Vagina (tissue), 2 donors: ENCODE measurements around the gene TP73. TPM values are rescaled to one million over a fixed set of nuclear protein-coding genes. Genes with fewer than 3 reads are reported as not detected.

Experiments
- DNase-seq, 2 donors: peaks; one replicate each; pipeline ENCODE4 v3.0.0-alpha.2; 2017; ENCODE audit errors: extremely low spot score in 2 of 2
- H3K27ac ChIP-seq: fragments of 200-600 bp; sonication (generic); one replicate; pipeline ENCODE4 v1.5.1; 2019
- H3K27me3 ChIP-seq: fragments of 200-600 bp; sonication (generic); one replicate; pipeline ENCODE4 v1.5.1; 2019
- H3K36me3 ChIP-seq, 2 donors: fragments of 200-600 bp; sonication (generic); one replicate each; pipeline ENCODE4 v1.5.1; 2017 to 2019
- H3K4me1 ChIP-seq: fragments of 200-600 bp; sonication (generic); one replicate; pipeline ENCODE4 v1.5.1; 2019
- H3K4me3 ChIP-seq, 2 donors: fragments of 200-600 bp; sonication (generic); 1 replicate in 1 of 2; 2 replicates in 1 of 2; pipeline ENCODE4 v1.5.1; 2016 to 2019
- H3K9me3 ChIP-seq: fragments of 200-600 bp; sonication (generic); one replicate; pipeline ENCODE4 v1.5.1; 2019
- POLR2A ChIP-seq, 2 donors: fragments of 450-650 bp; IDR thresholded peaks; one replicate each; pipeline ENCODE4 v1.6.1; 2017; ENCODE audit warnings: antibody characterized with exemption in 2 of 2, mild to moderate bottlenecking in 2 of 2, moderate library complexity in 2 of 2
- POLR2AphosphoS5 ChIP-seq, 2 donors: sonication (generic); formaldehyde crosslinking; IDR thresholded peaks; one replicate each; pipeline ENCODE4 v1.9.0; 2017; ENCODE audit warnings: antibody characterized with exemption in 2 of 2, mild to moderate bottlenecking in 2 of 2, low read depth in 1 of 2; ENCODE audit not compliant: insufficient read depth in 1 of 2
- intact Hi-C: fragments of 100-400 bp; cut with DNase I; formaldehyde crosslinking; loops from one replicate; pipeline ENCODE4 v1.15.1; 2023
- total RNA-seq: library from RNA; depleted of rRNA; stranded (reverse); fragments of >200 nt; gene quantifications from one replicate; pipeline ENCODE4 v1.2.3, GENCODE V29; 2016
- TF ChIP-seq, protein P1 (sequence below), 3 experiments: fragments of 450-650 bp in 2 of 3; fragments of 200-600 bp in 1 of 3; sonication (generic) in 1 of 3; IDR thresholded peaks; one replicate each; pipeline ENCODE4 v1.5.1; 2017 to 2019; ENCODE audit warnings: antibody characterized with exemption in 3 of 3, mild to moderate bottlenecking in 2 of 3, moderate library complexity in 2 of 3

The TP73 gene
- total RNA-seq, 1 donor from 2014 or later: 8.1 TPM

DNA sequence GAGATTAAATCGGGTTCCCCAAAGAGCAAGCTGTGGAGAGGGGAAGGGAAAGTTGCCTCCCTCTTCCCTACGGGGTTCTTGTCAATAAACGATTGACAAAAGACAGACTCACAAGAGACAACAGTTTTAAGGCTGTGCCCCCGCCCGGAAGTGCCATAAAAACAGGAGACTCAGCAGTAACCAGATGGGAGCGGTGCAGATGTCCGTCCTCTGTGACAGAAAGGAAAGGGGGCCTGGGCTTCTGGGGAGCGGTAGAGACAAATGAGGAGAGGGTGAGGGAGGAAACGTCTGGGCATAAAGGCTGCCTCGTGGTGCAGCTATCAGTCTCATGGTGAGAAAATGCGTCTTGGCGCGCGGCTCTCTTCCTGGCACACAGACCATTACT, 5.9 kb downstream of the TP73 start:
- Histone ChIP-seq H3K36me3 (no peaks in the 10 kb centered on the region), H3K9me3 (no peaks in the 10 kb centered on the region), H3K4me3 (no peak overlapping the region), H3K4me1 (no peaks in the 10 kb centered on the region), H3K27me3 (no peaks in the 10 kb centered on the region), H3K27ac (no peak overlapping the region)
- no peak for DNase-seq
- intact Hi-C loops: no loop called here
- TF ChIP-seq POLR2AphosphoS5 (IDR thresholded peaks at IDR 0.05; ENCODE audit: insufficient read depth in 1 of 2, low read depth in 1 of 2) (no peak), POLR2A (IDR thresholded peaks at IDR 0.05) (no peak)
- TF ChIP-seq, protein P1, sequence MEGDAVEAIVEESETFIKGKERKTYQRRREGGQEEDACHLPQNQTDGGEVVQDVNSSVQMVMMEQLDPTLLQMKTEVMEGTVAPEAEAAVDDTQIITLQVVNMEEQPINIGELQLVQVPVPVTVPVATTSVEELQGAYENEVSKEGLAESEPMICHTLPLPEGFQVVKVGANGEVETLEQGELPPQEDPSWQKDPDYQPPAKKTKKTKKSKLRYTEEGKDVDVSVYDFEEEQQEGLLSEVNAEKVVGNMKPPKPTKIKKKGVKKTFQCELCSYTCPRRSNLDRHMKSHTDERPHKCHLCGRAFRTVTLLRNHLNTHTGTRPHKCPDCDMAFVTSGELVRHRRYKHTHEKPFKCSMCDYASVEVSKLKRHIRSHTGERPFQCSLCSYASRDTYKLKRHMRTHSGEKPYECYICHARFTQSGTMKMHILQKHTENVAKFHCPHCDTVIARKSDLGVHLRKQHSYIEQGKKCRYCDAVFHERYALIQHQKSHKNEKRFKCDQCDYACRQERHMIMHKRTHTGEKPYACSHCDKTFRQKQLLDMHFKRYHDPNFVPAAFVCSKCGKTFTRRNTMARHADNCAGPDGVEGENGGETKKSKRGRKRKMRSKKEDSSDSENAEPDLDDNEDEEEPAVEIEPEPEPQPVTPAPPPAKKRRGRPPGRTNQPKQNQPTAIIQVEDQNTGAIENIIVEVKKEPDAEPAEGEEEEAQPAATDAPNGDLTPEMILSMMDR (IDR thresholded peaks at IDR 0.05): no peak

DNA sequence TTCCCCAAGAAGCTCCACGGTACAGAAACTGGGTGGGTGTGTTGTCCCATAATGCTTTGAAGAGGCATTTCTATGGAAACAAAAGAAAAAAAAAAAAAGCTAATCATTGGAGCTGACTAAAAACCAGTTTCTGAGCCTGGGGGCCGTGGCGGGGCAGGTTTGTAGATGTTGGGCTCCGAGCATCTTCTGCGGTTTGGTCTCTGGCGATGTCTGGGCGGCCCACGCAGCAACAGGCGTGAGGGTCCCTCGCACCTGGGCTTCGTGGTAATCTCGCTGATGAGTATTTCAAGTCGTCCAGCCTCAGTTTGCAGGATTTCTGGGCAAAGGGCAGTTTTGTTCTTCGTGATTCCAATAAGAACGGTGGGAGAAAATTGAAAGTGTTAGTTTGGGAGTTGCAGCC, 6.8 kb downstream of the TP73 start:
- Histone ChIP-seq H3K27me3 (no peaks in the 10 kb centered on the region), H3K4me1 (no peaks in the 10 kb centered on the region), H3K36me3 (no peaks in the 10 kb centered on the region), H3K27ac (no peak overlapping the region), H3K4me3 (no peak overlapping the region), H3K9me3 (no peaks in the 10 kb centered on the region)
- no peak for DNase-seq
- intact Hi-C loops: no loop called here
- TF ChIP-seq POLR2AphosphoS5 (IDR thresholded peaks at IDR 0.05; ENCODE audit: insufficient read depth in 1 of 2, low read depth in 1 of 2) (no peak), POLR2A (IDR thresholded peaks at IDR 0.05) (no peak)
- TF ChIP-seq, protein P1 (IDR thresholded peaks at IDR 0.05): no peak

DNA sequence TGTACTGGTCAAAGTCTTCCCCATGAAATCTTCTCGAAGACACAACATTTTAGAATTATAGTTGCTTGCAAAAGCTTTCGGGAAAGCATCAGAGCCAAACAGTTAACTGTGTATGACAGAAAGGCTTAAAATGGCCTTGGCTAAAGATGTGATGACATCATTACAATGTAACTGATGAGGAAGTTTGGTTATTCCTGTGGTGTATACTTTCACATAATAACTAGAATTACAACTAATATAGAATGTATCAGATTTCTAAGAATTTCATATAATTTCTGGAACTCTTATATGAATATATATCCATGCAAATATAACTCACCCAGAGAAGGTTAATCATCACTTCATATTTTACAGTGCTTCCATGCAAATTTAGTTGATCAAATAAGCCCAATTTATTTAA, 8.4 kb downstream of the TP73 start:
- TF ChIP-seq POLR2AphosphoS5 (IDR thresholded peaks at IDR 0.05; ENCODE audit: insufficient read depth in 1 of 2, low read depth in 1 of 2) (no peak), POLR2A (IDR thresholded peaks at IDR 0.05) (no peak)
- TF ChIP-seq, protein P1 (IDR thresholded peaks at IDR 0.05): no peak
- no peak overlapping the region for H3K27ac ChIP-seq
- no peaks in the 10 kb centered on the region for H3K36me3 ChIP-seq
- H3K4me1 ChIP-seq: no peaks in the 10 kb centered on the region
- no peak for DNase-seq
- intact Hi-C loops: no loop called here
- H3K9me3 ChIP-seq: no peaks in the 10 kb centered on the region
- no peak overlapping the region for H3K4me3 ChIP-seq
- no peaks in the 10 kb centered on the region for H3K27me3 ChIP-seq

DNA sequence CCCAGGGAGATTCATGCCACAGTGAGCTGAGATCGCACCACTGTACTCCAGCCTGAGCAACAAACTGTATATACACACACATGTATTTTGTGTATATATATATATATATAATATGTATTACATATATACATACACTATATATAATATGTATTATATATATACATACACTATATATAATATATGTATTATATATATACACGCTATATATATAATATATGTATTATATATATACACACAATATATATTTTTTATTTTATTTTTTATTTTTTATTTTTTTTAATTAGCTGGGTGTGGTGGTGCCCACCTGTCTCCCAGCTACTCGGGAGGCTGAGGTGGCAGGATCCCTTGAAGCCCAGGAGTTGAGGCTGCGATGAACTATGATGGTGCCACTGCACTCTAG, 9.3 kb downstream of the TP73 start:
- no peaks in the 10 kb centered on the region for H3K4me1 ChIP-seq
- intact Hi-C loops: no loop called here
- TF ChIP-seq, protein P1 (IDR thresholded peaks at IDR 0.05): no peak
- TF ChIP-seq POLR2A (IDR thresholded peaks at IDR 0.05) (no peak), POLR2AphosphoS5 (IDR thresholded peaks at IDR 0.05; ENCODE audit: insufficient read depth in 1 of 2, low read depth in 1 of 2) (no peak)
- H3K27ac ChIP-seq: no peak overlapping the region
- no peak for DNase-seq
- H3K9me3 ChIP-seq: no peaks in the 10 kb centered on the region
- no peak overlapping the region for H3K4me3 ChIP-seq
- no peaks in the 10 kb centered on the region for H3K27me3 ChIP-seq
- no peaks in the 10 kb centered on the region for H3K36me3 ChIP-seq

DNA sequence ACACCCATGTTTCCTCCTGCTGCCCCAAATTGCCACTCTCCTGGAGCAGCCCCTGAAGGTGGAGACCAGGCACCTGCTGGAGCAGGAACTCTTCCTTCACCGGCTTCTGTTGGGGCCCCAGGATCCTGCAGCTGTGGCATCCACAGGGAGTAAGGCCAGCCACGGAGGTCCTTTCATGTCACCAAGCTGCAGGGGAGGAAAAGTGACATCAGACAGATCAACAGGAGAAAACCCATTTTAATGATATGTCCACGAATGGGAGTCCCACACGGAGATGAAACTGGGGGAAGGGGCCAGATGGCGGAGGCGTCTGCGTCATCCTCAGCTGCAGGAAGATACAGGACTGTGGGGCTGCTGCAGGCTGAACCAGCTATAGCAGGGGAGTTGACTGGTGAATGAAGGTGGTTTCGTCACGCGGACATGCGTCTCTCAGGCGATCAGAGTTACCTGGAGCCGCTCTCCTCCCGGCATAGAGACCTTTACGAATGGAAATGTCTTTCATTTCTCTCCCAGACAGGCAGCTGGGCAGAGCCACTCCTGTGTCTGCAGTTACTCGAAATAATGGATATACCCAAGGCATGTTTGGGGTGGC, 9.9 kb downstream of the TP73 start:
- TF ChIP-seq, protein P1 (IDR thresholded peaks at IDR 0.05): no peak
- TF ChIP-seq POLR2AphosphoS5 (IDR thresholded peaks at IDR 0.05; ENCODE audit: insufficient read depth in 1 of 2, low read depth in 1 of 2): no peak
- TF ChIP-seq POLR2A (IDR thresholded peaks at IDR 0.05): no peak
- Histone ChIP-seq H3K36me3 (no peaks in the 10 kb centered on the region), H3K27me3 (no peaks in the 10 kb centered on the region), H3K4me1 (no peaks in the 10 kb centered on the region), H3K27ac (no peak overlapping the region), H3K9me3 (no peaks in the 10 kb centered on the region), H3K4me3 (no peak overlapping the region)
- intact Hi-C loops: no loop called here
- no peak for DNase-seq
